Effector memory CD4-positive, alpha-beta T cell (primary cell): ENCODE data around the gene BPIFB3.

ENCODE experiments used
- DNase-seq, 3 donors: peaks; one replicate each; pipeline ENCODE4 v3.0.0-alpha.2; 2020
- H3K27ac ChIP-seq: 2 replicates; pipeline ENCODE4 v1.7.0; 2013; ENCODE audit warnings: mild to moderate bottlenecking, low read length, moderate library complexity; ENCODE audit not compliant: insufficient read depth, poor library complexity, severe bottlenecking
- H3K27me3 ChIP-seq: replicated peaks from 2 replicates; pipeline ENCODE4 v1.7.0; 2013; ENCODE audit warnings: mild to moderate bottlenecking, low read length; ENCODE audit not compliant: insufficient read depth, control insufficient read depth, poor library complexity, severe bottlenecking
- H3K36me3 ChIP-seq: 2 replicates; pipeline ENCODE4 v1.7.0; 2013; ENCODE audit warnings: mild to moderate bottlenecking, low read length, moderate library complexity; ENCODE audit not compliant: control insufficient read depth, insufficient read depth
- H3K4me1 ChIP-seq: 2 replicates; pipeline ENCODE4 v1.7.0; 2013; ENCODE audit warnings: low read length, mild to moderate bottlenecking; ENCODE audit not compliant: control insufficient read depth, insufficient read depth, poor library complexity, severe bottlenecking
- H3K4me3 ChIP-seq: 2 replicates; pipeline ENCODE4 v1.7.0; 2013; ENCODE audit warnings: low read length, low read depth, mild to moderate bottlenecking; ENCODE audit not compliant: insufficient read depth, poor library complexity, severe bottlenecking
- H3K9me3 ChIP-seq: 2 replicates; pipeline ENCODE4 v1.7.0; 2013; ENCODE audit warnings: mild to moderate bottlenecking, low read length, moderate library complexity; ENCODE audit not compliant: control insufficient read depth

BPIFB3 gene

DNA sequence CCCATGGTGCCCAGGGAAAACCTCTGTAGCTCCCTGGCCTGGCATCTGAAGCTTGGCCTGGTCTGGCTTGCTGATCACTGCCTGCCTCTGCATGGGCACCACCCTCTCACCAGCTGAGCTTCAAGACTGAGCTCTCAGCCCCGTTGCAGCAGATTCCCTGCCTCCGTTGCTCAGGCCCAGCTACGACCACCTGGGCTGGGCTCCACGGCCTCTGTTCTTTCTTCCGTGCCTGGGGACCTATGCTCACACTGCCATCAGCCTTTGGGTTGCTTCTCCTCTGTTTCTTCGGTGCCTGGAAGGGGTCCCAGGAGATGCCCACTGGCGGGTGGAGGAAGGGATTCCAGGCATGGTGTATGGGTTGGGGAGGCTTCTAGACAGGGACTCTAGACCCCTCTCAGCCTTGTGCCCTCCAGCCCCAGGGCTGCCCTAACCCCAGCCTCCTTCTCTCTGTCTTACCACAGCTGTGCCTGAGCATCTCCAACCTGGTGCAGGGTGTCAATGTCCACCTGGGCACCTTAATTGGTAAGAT lies 37.1 kb upstream of the BPIFB3 start:
- DNase-seq, result no peak
- no peak overlapping the region for H3K4me3 ChIP-seq
- no peaks in the 10 kb centered on the region for H3K36me3 ChIP-seq
- H3K27ac ChIP-seq, result no peak overlapping the region
- H3K4me1 ChIP-seq, result peaks cover 3% of the 10 kb centered on the region
- no peaks in the 10 kb centered on the region for H3K27me3 ChIP-seq
- no peaks in the 10 kb centered on the region for H3K9me3 ChIP-seq

DNA sequence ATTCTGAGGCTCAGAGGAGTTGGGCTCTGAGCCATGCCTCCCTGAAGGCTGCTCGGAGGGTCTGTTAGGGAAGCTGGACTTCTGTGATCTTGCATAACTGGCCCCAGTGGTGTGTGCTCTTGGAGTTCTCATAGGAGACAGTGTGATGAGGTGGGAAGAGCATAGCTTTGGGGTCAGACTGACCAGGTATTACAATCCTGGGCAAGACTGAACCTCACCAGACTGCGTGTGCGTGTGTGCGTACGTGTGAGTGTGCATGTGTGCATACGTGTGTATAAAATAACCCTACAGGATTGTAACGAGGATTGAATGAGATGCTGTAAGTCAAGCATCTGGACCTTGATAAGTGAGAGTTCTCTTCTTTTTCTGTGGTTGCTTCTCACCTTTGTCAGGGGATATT lies 36.2 kb upstream of the BPIFB3 start:
- DNase-seq, result no peak
- Histone ChIP-seq H3K36me3 (no peaks in the 10 kb centered on the region), H3K4me1 (peaks cover 3% of the 10 kb centered on the region)

DNA sequence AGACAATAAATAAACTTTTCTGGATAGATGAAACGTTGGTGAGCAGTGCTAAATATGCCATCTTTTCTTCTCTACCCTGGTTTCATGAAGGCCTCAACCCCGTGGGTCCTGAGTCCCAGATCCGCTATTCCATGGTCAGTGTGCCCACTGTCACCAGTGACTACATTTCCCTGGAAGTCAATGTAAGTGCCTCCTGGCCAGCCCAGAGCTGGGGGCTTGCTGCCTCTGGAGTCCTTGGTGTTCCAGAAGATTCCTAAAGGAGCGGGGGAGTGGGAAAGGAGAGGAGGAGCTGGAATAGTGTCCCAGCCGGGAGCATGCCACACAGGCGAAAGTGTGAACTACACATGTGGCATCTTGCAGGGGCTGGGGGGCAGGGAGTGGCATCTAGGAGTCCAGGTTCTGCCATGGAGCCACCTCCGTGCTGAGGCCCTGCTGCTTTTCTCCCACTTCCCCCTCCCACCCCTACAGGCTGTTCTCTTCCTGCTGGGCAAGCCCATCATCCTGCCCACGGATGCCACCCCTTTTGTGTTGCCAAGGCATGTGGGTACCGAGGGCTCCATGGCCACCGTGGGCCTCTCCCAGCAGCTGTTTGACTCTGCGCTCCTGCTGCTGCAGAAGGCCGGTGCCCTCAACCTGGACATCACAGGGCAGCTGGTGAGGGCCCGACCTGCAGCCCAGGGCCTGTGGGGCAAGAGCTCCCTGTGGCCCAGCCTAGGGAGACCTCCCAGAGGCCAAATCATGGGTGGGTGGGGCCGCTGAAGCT lies 35.4 kb upstream of the BPIFB3 start:
- no peak for DNase-seq
- Histone ChIP-seq H3K9me3 (no peaks in the 10 kb centered on the region), H3K4me3 (no peak overlapping the region), H3K4me1 (peaks cover 3% of the 10 kb centered on the region), H3K36me3 (no peaks in the 10 kb centered on the region), H3K27ac (no peak overlapping the region), H3K27me3 (no peaks in the 10 kb centered on the region)

More for the DNA sequence above, 36.2 kb upstream of the BPIFB3 start:
- H3K9me3 ChIP-seq, result no peaks in the 10 kb centered on the region
- H3K4me3 ChIP-seq, result no peak overlapping the region
- H3K27ac ChIP-seq, result no peak overlapping the region
- H3K27me3 ChIP-seq, result no peaks in the 10 kb centered on the region

DNA sequence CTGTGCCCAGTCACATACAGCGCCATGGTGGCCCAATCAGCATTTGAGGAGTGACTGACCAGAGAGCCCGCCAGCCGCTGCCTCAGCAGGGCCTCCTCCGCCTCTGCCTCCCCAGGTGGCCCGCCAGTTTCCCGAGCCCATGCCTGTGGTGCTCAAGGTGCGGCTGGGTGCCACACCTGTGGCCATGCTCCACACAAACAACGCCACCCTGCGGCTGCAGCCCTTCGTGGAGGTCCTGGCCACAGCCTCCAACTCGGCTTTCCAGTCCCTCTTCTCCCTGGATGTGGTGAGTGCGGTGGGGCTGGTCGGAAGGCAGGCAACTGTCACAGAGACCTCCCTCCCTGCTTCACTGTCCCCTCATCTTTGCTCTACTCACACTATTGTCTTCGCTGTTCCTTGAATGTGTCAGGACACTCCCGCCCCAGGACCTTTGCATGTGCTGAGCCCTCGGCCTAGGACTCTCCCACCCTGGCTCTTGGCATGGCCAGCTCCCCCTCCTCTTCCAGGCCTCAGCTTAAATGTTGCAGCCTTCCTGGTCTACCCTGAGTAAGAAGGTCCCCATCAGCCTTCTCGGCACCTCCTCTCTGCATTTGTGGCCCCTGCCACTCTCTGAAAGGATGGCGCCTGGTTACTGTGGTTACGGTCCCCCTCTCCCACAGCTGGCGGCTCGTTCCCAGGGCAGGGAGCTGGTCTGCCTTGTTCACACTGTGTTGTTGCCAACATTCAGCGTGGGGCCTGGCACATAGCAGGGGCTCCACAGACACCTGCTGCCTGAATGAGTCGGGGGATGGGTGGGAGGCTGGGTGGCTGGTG lies 34.0 kb upstream of the BPIFB3 start:
- Histone ChIP-seq H3K36me3 (no peaks in the 10 kb centered on the region), H3K4me3 (no peak overlapping the region), H3K27me3 (no peaks in the 10 kb centered on the region), H3K27ac (no peak overlapping the region), H3K4me1 (peaks cover 3% of the 10 kb centered on the region), H3K9me3 (no peaks in the 10 kb centered on the region)
- no peak for DNase-seq

DNA sequence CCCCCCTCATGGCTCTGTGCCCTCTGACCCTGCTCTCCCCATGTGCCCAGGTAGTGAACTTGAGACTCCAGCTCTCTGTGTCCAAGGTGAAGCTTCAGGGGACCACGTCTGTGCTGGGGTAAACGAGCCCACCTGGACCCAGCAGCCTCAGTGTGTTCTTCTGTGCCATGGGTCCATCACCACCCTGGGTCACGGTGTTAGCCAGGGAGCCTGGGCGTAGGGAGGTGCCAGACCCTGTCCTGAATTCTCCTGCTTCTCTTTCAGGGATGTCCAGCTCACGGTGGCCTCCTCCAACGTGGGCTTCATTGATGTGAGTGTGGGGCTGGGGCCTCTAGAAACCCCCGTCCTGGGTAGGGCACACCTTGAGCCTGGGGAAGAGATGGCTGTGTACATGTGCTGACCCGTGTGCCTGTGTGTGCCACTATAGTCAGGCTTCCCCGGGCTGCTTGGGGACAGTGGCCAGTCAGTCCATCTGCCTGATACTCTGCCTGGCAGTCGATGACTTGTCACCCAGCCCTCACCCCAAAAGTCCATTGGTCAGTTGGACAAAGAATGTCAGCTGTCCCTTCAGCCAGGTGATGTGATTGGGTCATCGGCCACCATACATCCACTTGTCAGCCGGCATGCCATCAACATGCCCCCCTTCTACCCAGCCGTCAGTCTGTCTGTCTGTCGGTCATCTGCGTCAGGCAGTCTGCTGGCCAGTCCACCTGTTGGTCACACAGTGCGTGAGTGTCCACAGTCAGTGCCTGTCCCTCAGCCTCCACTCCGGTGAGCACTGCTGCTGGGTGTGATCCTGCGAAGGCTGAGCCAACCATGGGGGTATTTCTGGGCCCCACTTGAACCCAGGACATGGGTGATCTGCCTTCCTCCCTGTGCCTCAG lies 33.2 kb upstream of the BPIFB3 start:
- Histone ChIP-seq H3K36me3 (no peaks in the 10 kb centered on the region), H3K4me3 (no peak overlapping the region), H3K27ac (no peak overlapping the region), H3K9me3 (no peaks in the 10 kb centered on the region), H3K27me3 (no peaks in the 10 kb centered on the region), H3K4me1 (peaks cover 3% of the 10 kb centered on the region)
- no peak for DNase-seq

DNA sequence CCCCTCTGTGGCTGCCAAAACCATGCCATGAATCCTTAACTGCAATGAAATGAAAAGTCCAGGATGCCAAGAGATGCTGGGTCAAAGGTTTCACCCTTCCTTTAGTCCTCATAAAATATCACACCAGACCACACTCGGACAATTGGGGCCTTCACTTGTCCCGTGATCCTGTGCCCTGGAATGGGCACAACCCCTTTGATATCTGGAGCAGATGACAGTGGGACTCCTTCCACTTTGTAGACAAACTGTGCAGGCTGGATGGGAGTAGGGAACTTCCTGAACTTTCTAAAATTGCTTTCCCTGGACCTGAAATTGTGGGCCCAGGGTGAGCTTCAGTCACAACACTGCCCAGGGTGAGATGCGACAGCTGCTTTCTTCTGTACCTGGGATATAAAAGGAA lies 31.8 kb upstream of the BPIFB3 start:
- no peak overlapping the region for H3K4me3 ChIP-seq
- H3K27me3 ChIP-seq, result no peaks in the 10 kb centered on the region
- H3K36me3 ChIP-seq, result no peaks in the 10 kb centered on the region
- H3K4me1 ChIP-seq, result no peaks in the 10 kb centered on the region
- H3K9me3 ChIP-seq, result no peaks in the 10 kb centered on the region
- no peak overlapping the region for H3K27ac ChIP-seq
- no peak for DNase-seq

DNA sequence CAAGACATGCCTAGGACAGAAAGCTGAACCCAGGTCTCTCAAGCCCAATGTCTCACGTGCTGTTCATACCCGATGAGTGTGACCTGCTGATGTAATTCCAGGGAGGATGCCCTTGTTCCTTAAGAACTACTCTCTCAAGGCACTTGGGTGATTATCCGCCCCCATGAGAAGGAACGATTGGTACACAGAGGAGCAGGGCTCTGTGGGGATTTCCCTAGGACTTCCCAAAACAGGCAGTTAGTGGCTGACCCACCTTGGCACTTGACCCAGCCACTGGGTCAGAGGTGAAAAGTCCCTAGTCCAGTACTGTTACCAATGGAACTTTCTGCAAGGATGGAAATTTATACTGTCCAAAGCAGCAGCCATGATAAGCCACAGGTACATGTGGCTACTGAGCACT lies 31.4 kb upstream of the BPIFB3 start:
- no peaks in the 10 kb centered on the region for H3K9me3 ChIP-seq
- no peaks in the 10 kb centered on the region for H3K36me3 ChIP-seq
- no peaks in the 10 kb centered on the region for H3K27me3 ChIP-seq
- H3K27ac ChIP-seq, result no peak overlapping the region
- H3K4me1 ChIP-seq, result no peaks in the 10 kb centered on the region
- DNase-seq, result no peak
- no peak overlapping the region for H3K4me3 ChIP-seq

DNA sequence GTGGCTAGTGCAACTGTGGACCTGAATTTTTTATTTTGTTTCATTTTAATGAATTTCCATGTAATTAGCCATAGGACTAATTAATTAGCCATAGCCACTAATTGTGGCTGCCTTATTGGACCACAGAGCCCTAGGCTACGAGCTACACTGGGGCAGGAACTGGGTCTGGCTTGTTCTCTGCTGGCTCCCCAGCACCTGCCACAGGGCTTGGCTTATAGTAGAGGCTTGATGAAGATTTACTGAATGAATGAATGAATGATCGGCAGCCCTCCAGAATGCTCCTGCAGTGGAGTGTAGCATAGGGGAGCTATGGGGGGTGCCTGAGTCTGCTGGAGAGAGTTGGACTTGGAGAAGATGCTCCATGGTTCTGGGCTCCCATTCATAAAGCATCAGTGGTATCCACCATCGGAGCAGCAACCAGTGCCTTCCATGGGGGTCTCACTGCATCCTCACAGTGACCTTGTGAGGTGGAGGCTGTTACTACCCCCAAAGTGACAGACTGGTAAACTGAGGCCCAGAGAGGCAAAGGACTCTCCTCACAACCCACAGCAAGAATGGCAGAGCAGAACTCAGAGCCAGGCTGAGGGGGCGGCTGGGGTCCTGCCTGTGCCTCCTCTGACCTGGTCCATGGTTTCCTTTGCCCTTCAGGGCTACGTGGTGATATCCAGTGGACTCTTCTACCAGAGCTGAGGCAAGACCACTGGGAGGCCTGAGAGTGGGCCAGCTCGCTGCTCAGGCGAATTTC lies 30.8 kb upstream of the BPIFB3 start:
- no peaks in the 10 kb centered on the region for H3K27me3 ChIP-seq
- no peaks in the 10 kb centered on the region for H3K4me1 ChIP-seq
- no peak overlapping the region for H3K4me3 ChIP-seq
- DNase-seq, result no peak
- H3K27ac ChIP-seq, result no peak overlapping the region
- H3K9me3 ChIP-seq, result no peaks in the 10 kb centered on the region
- H3K36me3 ChIP-seq, result no peaks in the 10 kb centered on the region

DNA sequence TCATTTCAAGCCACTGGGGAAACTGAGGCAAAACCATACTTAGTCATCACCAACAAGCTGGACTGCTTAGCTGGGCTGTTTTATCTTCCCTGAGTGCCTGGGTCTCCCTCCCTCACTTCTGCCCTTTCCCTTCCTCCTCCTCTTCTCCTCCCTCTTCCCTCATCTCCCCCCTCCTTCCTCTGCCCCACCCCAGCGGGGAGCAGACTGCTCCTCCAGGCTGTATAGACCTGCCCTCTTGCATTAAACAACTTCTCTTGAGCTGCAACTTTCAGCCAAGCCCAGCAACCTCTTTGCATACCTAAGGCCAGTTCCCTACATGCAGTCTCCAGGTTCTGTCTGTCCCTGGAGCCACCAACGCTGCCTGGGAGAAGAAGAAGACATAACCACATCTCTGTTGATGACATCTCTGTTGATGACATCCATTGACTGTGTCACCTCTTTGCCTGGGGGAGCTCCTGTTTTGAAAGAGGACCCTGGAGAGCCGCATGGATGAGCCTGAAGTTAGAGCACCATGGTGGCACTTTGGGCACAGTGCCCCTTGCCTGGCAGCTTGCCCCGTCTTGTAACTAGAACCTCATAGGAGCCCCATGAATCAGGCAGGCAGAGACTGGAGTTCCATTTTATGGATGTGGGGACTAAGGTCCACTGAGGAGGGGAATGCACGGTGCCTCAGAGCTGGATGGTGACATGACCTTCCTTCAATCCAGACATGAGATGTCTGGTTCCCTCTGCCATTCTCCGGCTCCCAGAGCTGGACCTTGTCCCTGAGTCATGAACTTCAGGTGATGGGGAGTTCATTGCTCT lies 30.1 kb upstream of the BPIFB3 start:
- no peak overlapping the region for H3K4me3 ChIP-seq
- H3K9me3 ChIP-seq, result no peaks in the 10 kb centered on the region
- H3K36me3 ChIP-seq, result no peaks in the 10 kb centered on the region
- H3K27me3 ChIP-seq, result no peaks in the 10 kb centered on the region
- H3K4me1 ChIP-seq, result no peaks in the 10 kb centered on the region
- no peak for DNase-seq
- H3K27ac ChIP-seq, result no peak overlapping the region
